ENCODE results near the gene ATP2C1.

Gene ATP2C1

DNA sequence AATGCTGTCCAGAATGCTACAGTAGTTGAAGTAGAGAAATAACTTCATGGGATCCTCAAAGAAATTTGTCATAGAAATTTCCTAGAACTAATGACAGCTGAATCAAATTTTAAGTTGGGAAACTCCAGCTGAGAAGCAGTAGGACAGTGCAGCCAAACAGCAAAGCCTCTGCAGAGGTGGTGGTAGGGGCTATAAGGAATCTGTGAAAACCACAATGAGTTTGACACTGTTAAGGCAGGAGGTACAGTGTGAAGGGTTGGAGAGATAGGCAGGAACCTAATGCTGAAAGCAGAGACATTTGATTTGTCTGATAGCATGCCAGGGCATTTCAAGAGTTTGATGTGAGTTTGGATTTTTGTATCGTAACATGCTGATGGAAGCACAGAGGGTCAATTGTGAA lies 110.7 kb downstream of the ATP2C1 start:
- H3K4me3 ChIP-seq (ENCODE audit: low read depth, low read length), result no peak overlapping the region
- TF ChIP-seq, protein P1, sequence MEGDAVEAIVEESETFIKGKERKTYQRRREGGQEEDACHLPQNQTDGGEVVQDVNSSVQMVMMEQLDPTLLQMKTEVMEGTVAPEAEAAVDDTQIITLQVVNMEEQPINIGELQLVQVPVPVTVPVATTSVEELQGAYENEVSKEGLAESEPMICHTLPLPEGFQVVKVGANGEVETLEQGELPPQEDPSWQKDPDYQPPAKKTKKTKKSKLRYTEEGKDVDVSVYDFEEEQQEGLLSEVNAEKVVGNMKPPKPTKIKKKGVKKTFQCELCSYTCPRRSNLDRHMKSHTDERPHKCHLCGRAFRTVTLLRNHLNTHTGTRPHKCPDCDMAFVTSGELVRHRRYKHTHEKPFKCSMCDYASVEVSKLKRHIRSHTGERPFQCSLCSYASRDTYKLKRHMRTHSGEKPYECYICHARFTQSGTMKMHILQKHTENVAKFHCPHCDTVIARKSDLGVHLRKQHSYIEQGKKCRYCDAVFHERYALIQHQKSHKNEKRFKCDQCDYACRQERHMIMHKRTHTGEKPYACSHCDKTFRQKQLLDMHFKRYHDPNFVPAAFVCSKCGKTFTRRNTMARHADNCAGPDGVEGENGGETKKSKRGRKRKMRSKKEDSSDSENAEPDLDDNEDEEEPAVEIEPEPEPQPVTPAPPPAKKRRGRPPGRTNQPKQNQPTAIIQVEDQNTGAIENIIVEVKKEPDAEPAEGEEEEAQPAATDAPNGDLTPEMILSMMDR (IDR thresholded peaks at IDR 0.05), result no peak
- no peaks in the 10 kb centered on the region for H3K79me2 ChIP-seq
- H2AFZ ChIP-seq, result no peak overlapping the region
- no peaks in the 10 kb centered on the region for H3K36me3 ChIP-seq (ENCODE audit: control insufficient read depth, insufficient read depth, low read length)
- no peaks in the 10 kb centered on the region for H3K4me1 ChIP-seq
- H3K4me2 ChIP-seq (ENCODE audit: low read length), result no peak overlapping the region
- no peak overlapping the region for H3K27ac ChIP-seq
- H3K27me3 ChIP-seq (ENCODE audit: control insufficient read depth, insufficient read depth, low read length), result no peaks in the 10 kb centered on the region
- no peaks in the 10 kb centered on the region for H3K9me3 ChIP-seq (ENCODE audit: control insufficient read depth, low read length)
- H3K9ac ChIP-seq, result no peak overlapping the region

DNA sequence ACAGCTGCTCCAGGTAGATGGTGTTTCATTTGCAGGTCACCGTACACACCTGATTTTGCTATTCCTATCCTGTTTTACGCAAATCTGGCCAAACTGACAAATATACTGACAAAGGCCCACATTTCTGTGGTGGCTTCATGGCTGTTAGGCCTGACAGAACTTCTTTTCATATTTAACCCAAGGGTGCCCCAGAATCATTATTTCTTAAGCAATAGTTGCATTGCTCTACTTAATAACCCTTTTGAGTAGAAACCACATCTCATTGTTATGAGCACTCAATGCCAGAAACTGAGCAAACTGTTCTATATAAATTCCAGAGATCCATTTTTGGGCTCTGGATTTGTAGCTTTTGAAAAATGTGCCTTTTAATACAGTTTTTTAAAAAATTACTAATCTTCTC lies 113.4 kb downstream of the ATP2C1 start:
- Histone ChIP-seq H3K9me3 (ENCODE audit: control insufficient read depth, low read length) (no peaks in the 10 kb centered on the region), H3K36me3 (ENCODE audit: control insufficient read depth, insufficient read depth, low read length) (no peaks in the 10 kb centered on the region)

DNA sequence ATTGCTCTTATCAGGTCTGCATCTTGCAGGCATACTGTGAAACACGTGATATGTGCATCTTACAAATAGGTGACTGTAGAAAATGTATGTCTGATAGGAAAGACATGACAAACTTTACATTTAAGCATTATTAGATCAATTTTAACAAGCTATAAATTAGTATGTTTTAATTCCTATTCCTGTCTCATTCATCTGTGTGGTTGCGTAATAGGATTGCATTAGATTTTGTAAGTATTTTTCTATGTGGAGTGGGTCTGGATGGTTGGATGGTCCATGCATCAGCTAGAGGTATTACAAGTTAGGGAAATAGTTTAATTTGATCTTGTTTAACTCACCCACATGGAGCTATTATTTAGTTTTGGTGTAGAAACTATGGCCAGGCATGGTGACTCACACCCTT lies 113.9 kb downstream of the ATP2C1 start:
- H2AFZ ChIP-seq, result no peak overlapping the region
- no peak overlapping the region for H3K4me3 ChIP-seq (ENCODE audit: low read depth, low read length)
- no peak overlapping the region for H3K9ac ChIP-seq
- H3K9me3 ChIP-seq (ENCODE audit: control insufficient read depth, low read length), result no peaks in the 10 kb centered on the region
- H3K36me3 ChIP-seq (ENCODE audit: control insufficient read depth, insufficient read depth, low read length), result no peaks in the 10 kb centered on the region
- no peaks in the 10 kb centered on the region for H3K79me2 ChIP-seq
- H3K4me2 ChIP-seq (ENCODE audit: low read length), result no peak overlapping the region
- TF ChIP-seq, protein P1 (IDR thresholded peaks at IDR 0.05), result no peak
- H3K27me3 ChIP-seq (ENCODE audit: control insufficient read depth, insufficient read depth, low read length), result no peaks in the 10 kb centered on the region
- H3K4me1 ChIP-seq, result no peaks in the 10 kb centered on the region
- H3K27ac ChIP-seq, result no peak overlapping the region

More for the DNA sequence above, 113.4 kb downstream of the ATP2C1 start:
- Histone ChIP-seq H3K27me3 (ENCODE audit: control insufficient read depth, insufficient read depth, low read length) (no peaks in the 10 kb centered on the region), H3K4me2 (ENCODE audit: low read length) (no peak overlapping the region), H3K9ac (no peak overlapping the region), H3K4me3 (ENCODE audit: low read depth, low read length) (no peak overlapping the region), H3K79me2 (no peaks in the 10 kb centered on the region), H3K27ac (no peak overlapping the region), H2AFZ (no peak overlapping the region), H3K4me1 (no peaks in the 10 kb centered on the region)
- TF ChIP-seq, protein P1 (IDR thresholded peaks at IDR 0.05), result no peak

DNA sequence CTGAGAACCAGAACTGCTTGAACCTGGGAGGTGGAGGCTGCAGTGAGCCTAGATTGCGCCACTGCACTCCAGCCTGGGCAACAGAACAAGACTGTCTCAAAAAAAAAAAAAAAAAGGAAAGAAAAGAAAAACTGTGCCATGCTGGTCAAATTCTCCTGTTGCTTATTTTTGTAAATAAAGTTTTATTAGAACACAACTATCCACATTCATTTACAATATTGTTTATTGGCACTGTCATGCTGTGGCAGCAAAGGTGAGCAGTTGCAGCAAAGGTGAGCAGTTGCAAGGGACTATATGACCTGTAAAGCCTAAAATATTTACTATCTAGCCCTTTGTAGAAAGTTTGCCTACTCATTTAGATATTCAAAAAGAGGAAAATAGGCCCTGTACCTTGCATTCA lies 114.4 kb downstream of the ATP2C1 start:
- Histone ChIP-seq H2AFZ (no peak overlapping the region), H3K9me3 (ENCODE audit: control insufficient read depth, low read length) (no peaks in the 10 kb centered on the region), H3K27me3 (ENCODE audit: control insufficient read depth, insufficient read depth, low read length) (no peaks in the 10 kb centered on the region), H3K4me2 (ENCODE audit: low read length) (no peak overlapping the region), H3K27ac (no peak overlapping the region), H3K79me2 (no peaks in the 10 kb centered on the region), H3K36me3 (ENCODE audit: control insufficient read depth, insufficient read depth, low read length) (no peaks in the 10 kb centered on the region), H3K4me3 (ENCODE audit: low read depth, low read length) (no peak overlapping the region), H3K9ac (no peak overlapping the region), H3K4me1 (no peaks in the 10 kb centered on the region)
- TF ChIP-seq, protein P1 (IDR thresholded peaks at IDR 0.05), result no peak

DNA sequence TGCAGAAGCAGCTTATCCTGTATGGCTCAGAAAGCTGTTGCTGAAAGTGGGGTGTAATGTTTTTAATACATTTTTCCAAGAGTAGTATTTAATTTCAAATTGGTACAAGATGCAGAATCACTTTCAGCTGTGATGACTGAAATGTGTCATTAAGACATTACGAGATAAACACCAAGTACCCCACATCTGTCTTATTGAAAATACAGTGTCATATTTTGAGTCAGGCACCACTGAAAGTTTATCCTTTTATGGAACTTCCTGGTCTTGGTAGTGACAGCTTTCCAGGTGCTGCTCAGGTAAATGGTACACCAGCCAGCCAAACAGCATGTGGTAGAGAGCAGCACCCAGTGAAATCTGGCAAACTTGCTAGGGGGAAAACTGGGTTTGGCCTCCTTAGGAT lies 115.8 kb downstream of the ATP2C1 start:
- Histone ChIP-seq H3K4me1 (no peaks in the 10 kb centered on the region), H2AFZ (no peak overlapping the region), H3K27me3 (ENCODE audit: control insufficient read depth, insufficient read depth, low read length) (no peaks in the 10 kb centered on the region), H3K27ac (no peak overlapping the region), H3K4me3 (ENCODE audit: low read depth, low read length) (no peak overlapping the region), H3K9me3 (ENCODE audit: control insufficient read depth, low read length) (no peaks in the 10 kb centered on the region), H3K79me2 (no peaks in the 10 kb centered on the region), H3K9ac (no peak overlapping the region), H3K4me2 (ENCODE audit: low read length) (no peak overlapping the region), H3K36me3 (ENCODE audit: control insufficient read depth, insufficient read depth, low read length) (no peaks in the 10 kb centered on the region)
- TF ChIP-seq, protein P1 (IDR thresholded peaks at IDR 0.05), result no peak
